Stomach (tissue), 9 donors: ENCODE data around the gene TET3. TPM values are rescaled to one million over a fixed set of nuclear protein-coding genes. Genes with fewer than 3 reads are reported as not detected.

Source experiments
- DNase-seq, 2 donors: peaks; one replicate each; pipeline versions ENCODE4 v3.0.0 to v3.0.0-alpha.2; 2013 to 2019
- H3K27ac ChIP-seq, 5 donors: fragments of 200-600 bp in 4 of 5; sonication (generic) in 4 of 5; one replicate each; pipeline ENCODE4 v1.5.1; 2013 to 2019; ENCODE audit warnings: mild to moderate bottlenecking in 1 of 5, moderate library complexity in 1 of 5
- H3K27me3 ChIP-seq, 3 donors: fragments of 200-600 bp; sonication (generic); one replicate each; pipeline ENCODE4 v1.5.1; 2017 to 2019; ENCODE audit warnings: mixed run types in 1 of 3
- H3K36me3 ChIP-seq, 4 donors: fragments of 200-600 bp; sonication (generic); 1 replicate in 3 of 4; 2 replicates in 1 of 4; pipeline ENCODE4 v1.5.1; 2016 to 2019
- H3K4me1 ChIP-seq, 4 donors: fragments of 200-600 bp; sonication (generic); one replicate each; pipeline ENCODE4 v1.5.1; 2016 to 2019
- H3K4me3 ChIP-seq, 4 donors: fragments of 200-600 bp; sonication (generic) in 3 of 4; one replicate each; pipeline ENCODE4 v1.5.1; 2016 to 2019; ENCODE audit warnings: mild to moderate bottlenecking in 1 of 4
- H3K9me3 ChIP-seq, 4 donors: fragments of 200-600 bp; sonication (generic); one replicate each; pipeline ENCODE4 v1.5.1; 2016 to 2019
- EP300 ChIP-seq: sonication (generic); formaldehyde crosslinking; IDR thresholded peaks from one replicate; pipeline ENCODE4 v1.6.1; 2017; ENCODE audit warnings: antibody characterized with exemption
- POLR2A ChIP-seq, 4 donors: fragments of 450-650 bp; IDR thresholded peaks; one replicate each; pipeline ENCODE4 v1.6.1; 2016; ENCODE audit warnings: antibody characterized with exemption in 4 of 4, control low read depth in 2 of 4, mild to moderate bottlenecking in 1 of 4, moderate library complexity in 1 of 4
- POLR2AphosphoS5 ChIP-seq, 3 donors: sonication (generic); formaldehyde crosslinking; IDR thresholded peaks; one replicate each; pipeline ENCODE4 v1.6.1; 2016; ENCODE audit warnings: antibody characterized with exemption in 3 of 3
- WGBS, 5 donors: extraction: QIAGEN DNeasy Blood & Tissue Kit in 3 of 5; methylation state at CpG; one replicate each; pipeline versions ENCODE4 v1.1.5 to v1.1.7; 2013 to 2018; 5-methylcytosine and 5-hydroxymethylcytosine counted together
- intact Hi-C: fragments of 100-400 bp; cut with DNase I; formaldehyde crosslinking; loops from one replicate; pipeline ENCODE4 v1.15.1; 2023; ENCODE audit warnings: low total_unique reads
- polyA plus RNA-seq, 3 donors: library from polyadenylated mRNA; stranded (reverse); fragments of 200-250 nt; gene quantifications; one replicate each; pipeline ENCODE4 v1.2.3, GENCODE V29; 2013
- total RNA-seq, 5 donors: library from RNA; depleted of rRNA; stranded (reverse); fragments of >200 nt; gene quantifications; one replicate each; pipeline versions ENCODE4 v1.1.0 to v1.2.3, GENCODE V29; 2014 to 2016
- TF ChIP-seq, protein P1 (sequence below), 7 experiments: fragments of 450-650 bp in 4 of 7; fragments of 200-600 bp in 3 of 7; sonication (generic) in 3 of 7; IDR thresholded peaks; one replicate each; pipeline ENCODE4 v1.5.1; 2016 to 2019; ENCODE audit warnings: antibody characterized with exemption in 7 of 7, control low read depth in 2 of 7, mild to moderate bottlenecking in 1 of 7
- donor health status: healthy with polysubstance abuse.
- donor health status: Bipolar disorder and iron deficiency.
- donor health status: healthy.

The TET3 gene
- total and polyA plus RNA-seq, 8 donors, result 1.7 to 31.5 (median 15.6) TPM

DNA sequence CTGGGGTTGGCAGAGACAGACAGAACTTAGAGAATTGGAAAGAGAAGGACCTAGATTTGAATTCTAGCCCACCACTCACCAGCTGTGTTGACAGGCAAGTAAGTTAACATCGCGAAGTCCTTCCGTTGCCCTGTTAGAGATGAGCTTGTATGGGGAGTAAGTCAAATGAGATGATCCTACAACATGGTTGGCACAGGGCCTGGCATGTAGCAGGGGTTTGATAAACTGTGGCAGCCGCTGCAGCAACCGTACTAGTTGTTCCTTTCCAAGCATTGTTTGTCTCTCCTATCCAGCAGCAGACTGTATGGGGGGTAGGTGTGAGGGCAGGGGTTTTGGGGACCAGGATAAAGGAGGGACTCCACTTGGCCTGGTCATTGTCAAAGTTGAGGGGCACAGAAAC lies 16.0 kb downstream of the TET3 start:
- no peak for DNase-seq
- intact Hi-C loops, result no loop called here
- TF ChIP-seq, protein P1, sequence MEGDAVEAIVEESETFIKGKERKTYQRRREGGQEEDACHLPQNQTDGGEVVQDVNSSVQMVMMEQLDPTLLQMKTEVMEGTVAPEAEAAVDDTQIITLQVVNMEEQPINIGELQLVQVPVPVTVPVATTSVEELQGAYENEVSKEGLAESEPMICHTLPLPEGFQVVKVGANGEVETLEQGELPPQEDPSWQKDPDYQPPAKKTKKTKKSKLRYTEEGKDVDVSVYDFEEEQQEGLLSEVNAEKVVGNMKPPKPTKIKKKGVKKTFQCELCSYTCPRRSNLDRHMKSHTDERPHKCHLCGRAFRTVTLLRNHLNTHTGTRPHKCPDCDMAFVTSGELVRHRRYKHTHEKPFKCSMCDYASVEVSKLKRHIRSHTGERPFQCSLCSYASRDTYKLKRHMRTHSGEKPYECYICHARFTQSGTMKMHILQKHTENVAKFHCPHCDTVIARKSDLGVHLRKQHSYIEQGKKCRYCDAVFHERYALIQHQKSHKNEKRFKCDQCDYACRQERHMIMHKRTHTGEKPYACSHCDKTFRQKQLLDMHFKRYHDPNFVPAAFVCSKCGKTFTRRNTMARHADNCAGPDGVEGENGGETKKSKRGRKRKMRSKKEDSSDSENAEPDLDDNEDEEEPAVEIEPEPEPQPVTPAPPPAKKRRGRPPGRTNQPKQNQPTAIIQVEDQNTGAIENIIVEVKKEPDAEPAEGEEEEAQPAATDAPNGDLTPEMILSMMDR (IDR thresholded peaks at IDR 0.05), result no peak
- no peak for TF ChIP-seq EP300
- TF ChIP-seq POLR2A (IDR thresholded peaks at IDR 0.05), result no peak
- TF ChIP-seq POLR2AphosphoS5 (IDR thresholded peaks at IDR 0.05), result no peak
- 49 to 69% (median 65%) methylated on average over 5 of the region's 5 CpGs for WGBS, 5 donors
- Histone ChIP-seq H3K9me3 (no peaks in the 10 kb centered on the region), H3K27me3 (no peaks in the 10 kb centered on the region), H3K36me3 (peaks cover 0 to 8% (median 3%) of the 10 kb centered on the region in 4 donors), H3K27ac (no peak overlapping the region), H3K4me3 (no peak overlapping the region), H3K4me1 (peaks cover 22 to 68% (median 50%) of the 10 kb centered on the region in 4 donors)

DNA sequence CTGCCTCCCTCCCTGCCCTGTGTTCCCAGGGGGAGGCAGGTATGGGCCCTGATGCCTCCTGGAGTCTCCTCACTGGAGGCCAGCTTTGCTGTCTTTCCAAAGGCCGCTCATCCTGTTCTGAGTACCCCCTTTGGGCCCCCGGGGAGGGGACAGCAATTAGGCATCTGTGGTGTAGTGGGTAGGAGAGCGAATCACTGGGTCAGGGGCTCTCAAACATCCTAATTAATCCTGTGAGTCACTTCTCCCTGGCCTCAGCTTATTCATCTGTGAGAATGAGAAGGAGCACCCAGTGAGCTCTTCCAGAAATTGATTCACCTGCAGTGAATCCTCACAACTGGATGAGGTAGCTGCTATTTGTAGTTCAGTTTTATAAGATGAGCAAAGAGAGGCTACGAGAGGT lies 16.4 kb downstream of the TET3 start:
- intact Hi-C loops, result no loop called here

DNA sequence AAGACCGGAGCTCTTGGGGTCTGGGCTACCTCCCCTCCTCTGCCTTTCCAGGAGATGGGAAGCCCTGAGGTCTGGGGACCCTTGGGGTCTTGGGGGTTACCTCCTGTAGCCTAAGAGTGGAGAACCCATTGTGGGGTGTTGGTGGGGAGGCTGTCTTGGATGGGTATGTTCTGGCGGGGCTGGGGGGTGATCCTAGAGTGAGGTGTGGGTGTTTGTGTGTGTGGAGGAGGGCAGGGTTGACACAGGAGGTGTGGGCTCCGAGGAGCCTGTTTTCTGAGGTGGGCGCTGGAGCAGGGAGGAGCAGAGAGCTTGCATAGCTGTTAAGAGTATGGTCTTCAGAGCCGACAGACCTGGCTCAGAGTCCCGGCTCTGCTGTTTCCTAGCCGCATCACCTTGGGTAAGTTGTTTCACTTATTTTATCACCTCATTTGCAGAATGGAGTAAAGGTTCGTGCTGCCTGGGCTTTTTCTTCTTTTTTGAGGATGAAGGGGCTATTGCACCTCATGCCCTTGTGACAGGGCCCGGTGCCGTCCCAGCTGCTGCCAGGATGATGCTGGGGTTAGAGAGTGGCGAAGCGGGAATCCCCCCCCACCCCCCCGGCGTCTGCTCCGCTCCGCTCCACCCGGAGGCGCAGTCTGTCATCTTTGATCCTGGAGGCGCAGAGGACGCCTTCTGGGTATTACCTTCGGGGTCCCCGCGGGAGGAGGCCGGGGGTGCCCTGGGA lies 17.2 kb downstream of the TET3 start:
- peaks cover 22 to 77% (median 56%) of the 10 kb centered on the region in 4 donors for H3K4me1 ChIP-seq
- peak overlapping the region; percentile 16 to 73 (median 47) for H3K27ac ChIP-seq
- peak overlapping the region; percentile 56 to 65 (median 57) for H3K4me3 ChIP-seq
- no peak for DNase-seq
- WGBS, 5 donors, result 8 to 11% (median 10%) methylated on average over 19 to 24 of the region's 24 CpGs
- H3K27me3 ChIP-seq, result no peaks in the 10 kb centered on the region
- no peaks in the 10 kb centered on the region for H3K9me3 ChIP-seq
- intact Hi-C loops, result no loop called here
- H3K36me3 ChIP-seq, result peaks cover 0 to 6% (median 0%) of the 10 kb centered on the region in 4 donors
- no peak for TF ChIP-seq POLR2A (IDR thresholded peaks at IDR 0.05)
- TF ChIP-seq EP300, result no peak
- TF ChIP-seq POLR2AphosphoS5 (IDR thresholded peaks at IDR 0.05), result no peak
- TF ChIP-seq, protein P1 (IDR thresholded peaks at IDR 0.05), result no peak

More for the DNA sequence above, 16.4 kb downstream of the TET3 start:
- no peaks in the 10 kb centered on the region for H3K27me3 ChIP-seq
- no peak overlapping the region for H3K27ac ChIP-seq
- H3K9me3 ChIP-seq, result no peaks in the 10 kb centered on the region
- TF ChIP-seq EP300 (no peak), POLR2AphosphoS5 (IDR thresholded peaks at IDR 0.05) (no peak), POLR2A (IDR thresholded peaks at IDR 0.05) (no peak)
- TF ChIP-seq, protein P1 (IDR thresholded peaks at IDR 0.05), result no peak
- no peak for DNase-seq
- peaks cover 22 to 68% (median 50%) of the 10 kb centered on the region in 4 donors for H3K4me1 ChIP-seq
- no peak overlapping the region for H3K4me3 ChIP-seq
- H3K36me3 ChIP-seq, result peaks cover 0 to 6% (median 2%) of the 10 kb centered on the region in 4 donors
- WGBS, 5 donors, result 77 to 86% (median 80%) methylated on average over 4 of the region's 4 CpGs

GRCh38 chr2:74002505-74003421 lies 18.1 kb downstream of the TET3 start:
- no peaks in the 10 kb centered on the region for H3K9me3 ChIP-seq
- DNase-seq, result peak; percentile 87 to 97
- H3K36me3 ChIP-seq, result peaks cover 0 to 5% (median 2%) of the 10 kb centered on the region in 4 donors
- no peak for TF ChIP-seq POLR2A (IDR thresholded peaks at IDR 0.05)
- TF ChIP-seq, protein P1 (IDR thresholded peaks at IDR 0.05), result peak in 1 of 7 experiments; percentile 20
- no peak for TF ChIP-seq EP300
- peak; percentile 26 to 73 (median 68) for TF ChIP-seq POLR2AphosphoS5 (IDR thresholded peaks at IDR 0.05)
- H3K4me3 ChIP-seq, result peak overlapping the region; percentile 56 to 65 (median 57)
- peak overlapping the region; percentile 60 to 73 (median 65) for H3K27ac ChIP-seq
- no peaks in the 10 kb centered on the region for H3K27me3 ChIP-seq
- 4 to 7% (median 5%) methylated on average over 42 to 68 of the region's 68 CpGs for WGBS, 5 donors
- intact Hi-C loops, result no loop called here
- peaks cover 22 to 84% (median 62%) of the 10 kb centered on the region in 4 donors for H3K4me1 ChIP-seq
